Measurements from ENCODE around the gene CDH4.

Gene CDH4

GRCh38 chr20:61866165-61866564 lies 614.1 kb downstream of the CDH4 start:
- no peak for TF ChIP-seq CTCF (IDR thresholded peaks at IDR 0.05; ENCODE audit: extremely low read depth, missing control alignments)
- DNase-seq (ENCODE audit: low spot score), result no peak

DNA sequence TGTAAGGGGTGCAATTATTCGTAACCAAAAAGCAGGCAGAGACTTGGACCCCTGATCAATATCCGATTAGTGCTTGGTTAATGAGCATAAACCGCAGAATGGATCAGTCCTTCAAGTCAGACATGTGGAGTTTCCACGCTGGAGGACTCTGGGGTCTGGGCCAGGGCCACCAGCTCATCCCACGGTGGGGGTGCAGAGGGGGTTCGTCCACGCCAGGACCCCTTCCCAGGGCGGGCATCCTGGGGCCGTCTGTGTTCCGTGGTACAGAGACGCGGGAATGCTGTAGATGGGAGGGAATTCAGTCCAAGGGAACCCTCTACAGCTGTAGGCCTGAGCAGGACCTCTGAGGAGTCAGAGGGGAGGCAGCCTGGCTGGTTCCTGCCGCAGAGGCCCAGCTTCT lies 615.9 kb downstream of the CDH4 start:
- no peak for DNase-seq (ENCODE audit: low spot score)
- no peak for TF ChIP-seq CTCF (IDR thresholded peaks at IDR 0.05; ENCODE audit: extremely low read depth, missing control alignments)

- no peak for TF ChIP-seq CTCF (IDR thresholded peaks at IDR 0.05; ENCODE audit: extremely low read depth, missing control alignments)
- DNase-seq (ENCODE audit: low spot score), result no peak
Measured at GRCh38 chr20:61868466-61869090, 616.5 kb downstream of the CDH4 start.

- TF ChIP-seq CTCF (IDR thresholded peaks at IDR 0.05; ENCODE audit: extremely low read depth, missing control alignments), result no peak
Measured at GRCh38 chr20:61869750-61870507, 617.9 kb downstream of the CDH4 start.

GRCh38 chr20:61871160-61871559 lies 619.1 kb downstream of the CDH4 start:
- no peak for TF ChIP-seq CTCF (IDR thresholded peaks at IDR 0.05; ENCODE audit: extremely low read depth, missing control alignments)
- no peak for DNase-seq (ENCODE audit: low spot score)

More at GRCh38 chr20:61869750-61870507, 617.9 kb downstream of the CDH4 start:
- no peak for DNase-seq (ENCODE audit: low spot score)

DNA sequence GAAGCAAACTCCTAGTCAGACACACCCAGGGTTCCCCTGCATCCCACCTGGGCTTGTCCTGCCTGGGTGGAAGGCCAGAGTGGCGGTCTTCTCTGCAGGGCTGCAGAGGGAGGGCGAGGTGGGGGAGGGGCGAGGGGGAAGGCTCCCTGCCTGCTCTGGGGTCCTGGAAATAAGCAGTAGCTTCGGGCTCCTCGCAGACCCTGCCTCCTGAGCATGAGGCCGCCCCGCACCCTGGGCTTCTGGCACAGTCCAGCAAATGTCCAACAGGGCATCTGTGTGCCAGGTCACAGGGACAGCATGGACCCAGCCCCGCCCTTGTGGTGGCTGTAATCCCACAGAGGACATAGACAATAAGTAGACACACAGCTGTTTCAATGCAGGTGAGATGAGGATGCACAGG lies 619.9 kb downstream of the CDH4 start:
- no peak for DNase-seq (ENCODE audit: low spot score)
- no peak for TF ChIP-seq CTCF (IDR thresholded peaks at IDR 0.05; ENCODE audit: extremely low read depth, missing control alignments)

GRCh38 chr20:61872371-61872900 lies 620.4 kb downstream of the CDH4 start:
- no peak for DNase-seq (ENCODE audit: low spot score)
- TF ChIP-seq CTCF (IDR thresholded peaks at IDR 0.05; ENCODE audit: extremely low read depth, missing control alignments), result no peak

Data from GM20000 (cell line).